Measurements from ENCODE around the gene LRRC49.

Gene LRRC49

GRCh38 chr15:71080705-71081104 lies 188.1 kb downstream of the LRRC49 start:
- Histone ChIP-seq H3K4me2 (ENCODE audit: insufficient read depth, low read length) (no peak overlapping the region), H3K4me3 (ENCODE audit: low read depth in 1 of 2, low read length in 2 of 2) (no peak overlapping the region), H3K4me1 (ENCODE audit: insufficient read depth, low read length) (no peaks in the 10 kb centered on the region), H3K36me3 (ENCODE audit: insufficient read depth, low read length) (no peaks in the 10 kb centered on the region), H3K9ac (ENCODE audit: low read depth, low read length) (no peak overlapping the region), H3K9me3 (ENCODE audit: insufficient read depth, low read length, severe bottlenecking) (no peaks in the 10 kb centered on the region), H3K27me3 (ENCODE audit: insufficient read depth, low read length, poor library complexity) (no peaks in the 10 kb centered on the region), H4K20me1 (ENCODE audit: insufficient read depth, low read length) (no peaks in the 10 kb centered on the region), H2AFZ (ENCODE audit: low read depth, low read length) (no peak overlapping the region), H3K79me2 (ENCODE audit: insufficient read depth, low read length) (no peaks in the 10 kb centered on the region), H3K27ac (ENCODE audit: low read length) (no peak overlapping the region)
- DNase-seq (no peak), ATAC-seq (ENCODE audit: insufficient read depth, low read depth) (no peak)
- TF ChIP-seq EZH2 (IDR thresholded peaks at IDR 0.05; ENCODE audit: borderline replicate concordance, low read depth, low read length, severe bottlenecking), result no peak
- TF ChIP-seq CTCF (IDR thresholded peaks at IDR 0.05; ENCODE audit: borderline replicate concordance, extremely low read depth, low read length, poor library complexity, severe bottlenecking), result no peak

DNA sequence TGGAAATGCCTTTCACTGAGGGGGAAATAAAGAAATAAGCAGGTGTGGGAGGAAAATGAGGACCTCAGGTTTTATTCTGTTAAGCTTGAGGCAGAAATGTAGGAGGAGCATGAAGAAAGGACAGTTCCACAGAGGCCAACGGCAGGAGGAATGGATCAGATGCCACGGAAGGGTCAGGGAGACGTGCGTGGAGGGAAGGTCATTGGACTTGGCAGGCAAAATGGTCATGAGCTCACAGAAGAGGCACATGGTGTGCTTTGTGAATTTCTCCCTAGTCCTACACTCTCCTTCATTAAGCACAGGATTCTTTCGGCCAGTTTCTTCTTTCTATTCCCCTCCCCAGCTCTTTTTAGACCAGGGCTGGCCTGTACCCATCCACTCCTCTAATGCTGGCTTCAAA lies 190.2 kb downstream of the LRRC49 start:
- no peak for TF ChIP-seq EZH2 (IDR thresholded peaks at IDR 0.05; ENCODE audit: borderline replicate concordance, low read depth, low read length, severe bottlenecking)
- no peak for TF ChIP-seq CTCF (IDR thresholded peaks at IDR 0.05; ENCODE audit: borderline replicate concordance, extremely low read depth, low read length, poor library complexity, severe bottlenecking)
- Histone ChIP-seq H2AFZ (ENCODE audit: low read depth, low read length) (no peak overlapping the region), H3K27me3 (ENCODE audit: insufficient read depth, low read length, poor library complexity) (no peaks in the 10 kb centered on the region), H4K20me1 (ENCODE audit: insufficient read depth, low read length) (no peaks in the 10 kb centered on the region), H3K79me2 (ENCODE audit: insufficient read depth, low read length) (no peaks in the 10 kb centered on the region), H3K9ac (ENCODE audit: low read depth, low read length) (no peak overlapping the region), H3K9me3 (ENCODE audit: insufficient read depth, low read length, severe bottlenecking) (no peaks in the 10 kb centered on the region), H3K4me3 (ENCODE audit: low read depth in 1 of 2, low read length in 2 of 2) (no peak overlapping the region), H3K36me3 (ENCODE audit: insufficient read depth, low read length) (no peaks in the 10 kb centered on the region), H3K4me2 (ENCODE audit: insufficient read depth, low read length) (no peak overlapping the region), H3K27ac (ENCODE audit: low read length) (no peak overlapping the region), H3K4me1 (ENCODE audit: insufficient read depth, low read length) (no peaks in the 10 kb centered on the region)
- no peak for ATAC-seq (ENCODE audit: insufficient read depth, low read depth)
- DNase-seq, result no peak

- Histone ChIP-seq H3K79me2 (ENCODE audit: insufficient read depth, low read length) (no peaks in the 10 kb centered on the region), H2AFZ (ENCODE audit: low read depth, low read length) (no peak overlapping the region), H3K36me3 (ENCODE audit: insufficient read depth, low read length) (no peaks in the 10 kb centered on the region), H3K27me3 (ENCODE audit: insufficient read depth, low read length, poor library complexity) (no peaks in the 10 kb centered on the region), H3K4me2 (ENCODE audit: insufficient read depth, low read length) (no peak overlapping the region), H3K9ac (ENCODE audit: low read depth, low read length) (no peak overlapping the region), H3K9me3 (ENCODE audit: insufficient read depth, low read length, severe bottlenecking) (no peaks in the 10 kb centered on the region), H3K27ac (ENCODE audit: low read length) (no peak overlapping the region), H3K4me1 (ENCODE audit: insufficient read depth, low read length) (no peaks in the 10 kb centered on the region), H3K4me3 (ENCODE audit: low read depth in 1 of 2, low read length in 2 of 2) (no peak overlapping the region), H4K20me1 (ENCODE audit: insufficient read depth, low read length) (no peaks in the 10 kb centered on the region)
- no peak for TF ChIP-seq CTCF (IDR thresholded peaks at IDR 0.05; ENCODE audit: borderline replicate concordance, extremely low read depth, low read length, poor library complexity, severe bottlenecking)
- no peak for TF ChIP-seq EZH2 (IDR thresholded peaks at IDR 0.05; ENCODE audit: borderline replicate concordance, low read depth, low read length, severe bottlenecking)
- ATAC-seq (ENCODE audit: insufficient read depth, low read depth), result no peak
- no peak for DNase-seq
Observed at GRCh38 chr15:71083349-71083748, 190.7 kb downstream of the LRRC49 start.

GRCh38 chr15:71084264-71084663 lies 191.6 kb downstream of the LRRC49 start:
- Histone ChIP-seq H3K36me3 (ENCODE audit: insufficient read depth, low read length) (no peaks in the 10 kb centered on the region), H2AFZ (ENCODE audit: low read depth, low read length) (no peak overlapping the region), H4K20me1 (ENCODE audit: insufficient read depth, low read length) (no peaks in the 10 kb centered on the region), H3K9ac (ENCODE audit: low read depth, low read length) (no peak overlapping the region), H3K9me3 (ENCODE audit: insufficient read depth, low read length, severe bottlenecking) (no peaks in the 10 kb centered on the region), H3K27ac (ENCODE audit: low read length) (no peak overlapping the region), H3K4me2 (ENCODE audit: insufficient read depth, low read length) (no peak overlapping the region), H3K4me1 (ENCODE audit: insufficient read depth, low read length) (no peaks in the 10 kb centered on the region), H3K79me2 (ENCODE audit: insufficient read depth, low read length) (no peaks in the 10 kb centered on the region), H3K4me3 (ENCODE audit: low read depth in 1 of 2, low read length in 2 of 2) (no peak overlapping the region), H3K27me3 (ENCODE audit: insufficient read depth, low read length, poor library complexity) (no peaks in the 10 kb centered on the region)
- TF ChIP-seq EZH2 (IDR thresholded peaks at IDR 0.05; ENCODE audit: borderline replicate concordance, low read depth, low read length, severe bottlenecking), result no peak
- no peak for TF ChIP-seq CTCF (IDR thresholded peaks at IDR 0.05; ENCODE audit: borderline replicate concordance, extremely low read depth, low read length, poor library complexity, severe bottlenecking)
- ATAC-seq (ENCODE audit: insufficient read depth, low read depth) (no peak), DNase-seq (no peak)

All from DND-41 (cell line).